GM12878 (cell line): ENCODE measurements around the gene NHLRC4. TPM values are rescaled to one million over a fixed set of nuclear protein-coding genes. Genes with fewer than 3 reads are reported as not detected.

Experiments
- ATAC-seq: fragments of 200-7000 bp; cut with Tn5 transposase; 3 replicates; pipeline ENCODE4 v1.9.1; 2020; ENCODE audit warnings: mild to moderate bottlenecking, moderate library complexity
- BruUV-seq: library from RNA; stranded (reverse); fragments of 400-500 nt; replicated peaks from 2 replicates; lab custom pipeline; 2021; lab: Mats Ljungman, UMichigan
- CTCF ChIA-PET: fragments of 300-600 bp; sonication (Branson Sonifier 250); formaldehyde crosslinking; extraction: SDS; loops from one replicate; lab custom pipeline; 2021; ENCODE audit warnings: inconsistent platforms; lab: Yijun Ruan, JAX
- POLR2A ChIA-PET: fragments of 350-600 bp; formaldehyde crosslinking; extraction: SDS; loops from one replicate; lab custom pipeline; 2021; ENCODE audit warnings: inconsistent platforms; lab: Charles Lee
- RAD21 ChIA-PET: fragments of 300-600 bp; sonication (Branson Sonifier 250); formaldehyde crosslinking; loops from one replicate; lab custom pipeline; 2023; ENCODE audit warnings: antibody characterized with exemption; ENCODE audit not compliant: unreplicated experiment; lab: Charles Lee
- SMC1A ChIA-PET: fragments of 300-600 bp; sonication (Branson Sonifier 250); formaldehyde crosslinking; loops from one replicate; lab custom pipeline; 2023; ENCODE audit not compliant: unreplicated experiment, uncharacterized antibody; lab: Charles Lee
- DNase-seq: peaks from one replicate; pipeline ENCODE4 v3.0.0-alpha.2; 2011; ENCODE audit warnings: low read depth, low spot score
- FAIRE-seq: peaks from 3 replicates; lab custom pipeline; 2011; peaks lifted over from hg19 to GRCh38; lab: Jason Lieb, UNC
- H2AFZ ChIP-seq: 2 replicates; pipeline ENCODE4 v1.6.0; 2011; ENCODE audit warnings: low read depth, low read length, control low read depth; ENCODE audit not compliant: control insufficient read depth
- H3K27ac ChIP-seq: 2 replicates; pipeline ENCODE4 v1.5.1; 2011; ENCODE audit warnings: control low read depth; ENCODE audit not compliant: control insufficient read depth, insufficient read depth
- H3K27me3 ChIP-seq, 2 experiments: replicated peaks in 1 of 2; 2 replicates each; pipeline versions ENCODE4 v1.6.0 to v1.6.1; 2011; ENCODE audit warnings: low read length in 1 of 2; ENCODE audit not compliant: control insufficient read depth in 2 of 2, insufficient read depth in 2 of 2
- H3K36me3 ChIP-seq, 2 experiments: 2 replicates each; pipeline ENCODE4 v1.5.1; 2011; ENCODE audit warnings: low read length in 1 of 2; ENCODE audit not compliant: control insufficient read depth in 2 of 2, insufficient read depth in 2 of 2
- H3K4me1 ChIP-seq: 2 replicates; pipeline ENCODE4 v1.6.1; 2011; ENCODE audit warnings: mild to moderate bottlenecking, low read length, moderate library complexity, mixed read lengths; ENCODE audit not compliant: control insufficient read depth, insufficient read depth
- H3K4me2 ChIP-seq: 2 replicates; pipeline ENCODE4 v1.6.0; 2011; ENCODE audit warnings: control low read depth; ENCODE audit not compliant: control insufficient read depth, insufficient read depth
- H3K4me3 ChIP-seq: fragments of 200-600 bp; sonication (generic); 2 replicates; pipeline ENCODE4 v1.5.1; 2016
- H3K79me2 ChIP-seq: 2 replicates; pipeline ENCODE4 v1.6.0; 2011; ENCODE audit warnings: low read length; ENCODE audit not compliant: control insufficient read depth, insufficient read depth
- H3K9ac ChIP-seq: 2 replicates; pipeline ENCODE4 v1.8.0; 2011; ENCODE audit warnings: low read length, control low read depth, mixed read lengths; ENCODE audit not compliant: control insufficient read depth, insufficient read depth
- H3K9me3 ChIP-seq: replicated peaks from 3 replicates; pipeline ENCODE4 v1.5.1; 2011; ENCODE audit warnings: mild to moderate bottlenecking, low read length; ENCODE audit not compliant: control insufficient read depth, insufficient read depth
- H4K20me1 ChIP-seq: 2 replicates; pipeline ENCODE4 v1.6.0; 2011; ENCODE audit not compliant: control insufficient read depth, insufficient read depth
- BMI1 ChIP-seq: fragments of 450-650 bp; IDR thresholded peaks from 2 replicates; pipeline ENCODE4 v1.6.1; 2016; ENCODE audit warnings: mild to moderate bottlenecking, moderate library complexity, borderline replicate concordance
- CHD1 ChIP-seq: IDR thresholded peaks from 2 replicates; pipeline ENCODE4 v1.6.1; 2012; ENCODE audit warnings: low read depth, low read length, improper control_type of control experiment
- EP300 ChIP-seq, 2 experiments: fragments of 150-350 bp in 1 of 2; IDR thresholded peaks; 2 replicates each; pipeline ENCODE4 v1.6.1; 2011 to 2012; ENCODE audit warnings: low read depth in 2 of 2, low read length in 2 of 2, borderline replicate concordance in 1 of 2, improper control_type of control experiment in 1 of 2, inconsistent platforms in 1 of 2; ENCODE audit not compliant: control insufficient read depth in 1 of 2
- MYB ChIP-seq: fragments of 150-350 bp; IDR thresholded peaks from 2 replicates; pipeline ENCODE4 v1.6.1; 2014; ENCODE audit warnings: mild to moderate bottlenecking, low read depth, low read length, borderline replicate concordance
- NFIC ChIP-seq: IDR thresholded peaks from 2 replicates; pipeline ENCODE4 v1.6.1; 2012; ENCODE audit warnings: low read depth, mild to moderate bottlenecking, inconsistent platforms, low read length, moderate library complexity
- NFYB ChIP-seq: IDR thresholded peaks from 2 replicates; pipeline ENCODE4 v1.6.1; 2011; ENCODE audit warnings: low read depth, mild to moderate bottlenecking, low read length, improper control_type of control experiment, moderate library complexity; ENCODE audit not compliant: insufficient read depth
- NR2F1 ChIP-seq: fragments of 450-650 bp; conservative IDR thresholded peaks from 2 replicates; pipeline ENCODE4 v1.6.1; 2017; ENCODE audit warnings: mild to moderate bottlenecking
- RCOR1 ChIP-seq: conservative IDR thresholded peaks from 2 replicates; pipeline ENCODE4 v1.6.1; 2012; ENCODE audit warnings: low read depth, low read length, improper control_type of control experiment
- RFX5 ChIP-seq: IDR thresholded peaks from 2 replicates; pipeline ENCODE4 v1.6.1; 2011; ENCODE audit warnings: low read depth, low read length, improper control_type of control experiment
- SMARCA5 ChIP-seq: fragments of 450-650 bp; IDR thresholded peaks from 2 replicates; pipeline ENCODE4 v1.6.1; 2017; ENCODE audit warnings: mild to moderate bottlenecking
- ZNF622 ChIP-seq: fragments of 450-650 bp; IDR thresholded peaks from 2 replicates; pipeline ENCODE4 v1.6.1; 2017; ENCODE audit warnings: mild to moderate bottlenecking, inconsistent platforms
- WGBS: methylation state at CpG from one replicate; pipeline ENCODE4 v1.1.6; 2016; ENCODE audit warnings: low lambda C conversion rate; ENCODE audit not compliant: insufficient replicate concordance, insufficient coverage; ENCODE audit errors: missing lambda C conversion rate; 5-methylcytosine and 5-hydroxymethylcytosine counted together
- in situ Hi-C: fragments of 300-500 bp; cut with MboI; formaldehyde crosslinking; loops from 9 replicates; pipeline ENCODE4 v1.14.3; 2018; ENCODE audit warnings: mixed read lengths
- intact Hi-C: fragments of 100-400 bp; cut with micrococcal nuclease; formaldehyde crosslinking; loops from one replicate; pipeline ENCODE4 v1.14.2; 2022; ENCODE audit not compliant: unreplicated experiment
- polyA plus RNA-seq, 11 experiments: library from polyadenylated mRNA; depleted of rRNA in 4 of 11; unstranded in 6 of 11; stranded (reverse) in 5 of 11; fragments of >200 nt; fragmentation: Nextera tagmentation in 4 of 11; fragmentation: Illumina TruSeq in 1 of 11; extraction: Ambion mirVana in 4 of 11; extraction: Trizol in 1 of 11; gene quantifications; 1 replicate in 1 of 11; 2 replicates in 10 of 11; pipeline versions ENCODE4 v1.2.1 to v1.2.3, GENCODE V29; 2011 to 2016; ENCODE audit warnings: inconsistent platforms in 2 of 11, missing spikeins in 2 of 11, low read depth in 1 of 11
- total RNA-seq, 4 experiments: library from RNA; depleted of rRNA in 3 of 4; stranded (reverse); fragments of >200 nt in 3 of 4; fragmentation: Illumina TruSeq in 1 of 4; extraction: Trizol in 1 of 4; gene quantifications; 2 replicates each; pipeline versions ENCODE4 v1.2.1 to v1.2.3, GENCODE V29; 2013 to 2021
- TF ChIP-seq, protein P1 (sequence below): fragments of 450-650 bp; conservative IDR thresholded peaks from 2 replicates; pipeline ENCODE4 v1.6.1; 2017; ENCODE audit warnings: mild to moderate bottlenecking, moderate library complexity

The NHLRC4 gene
- total and polyA plus RNA-seq, 10 of the 15 experiments (the other 5 are each of a cell fraction or from before 2014, with no cell fraction given) = 0.07 to 1.1 (median 0.57) TPM; not detected in 3

GRCh38 chr16:568401-569258 is 1.8 kb downstream of the NHLRC4 start:
- peak overlapping the region; percentile 68 for H3K9ac ChIP-seq
- H2AFZ ChIP-seq = no peak overlapping the region

GRCh38 chr16:569445-570254 is 2.8 kb downstream of the NHLRC4 start, which contains the start of gene PIGQ:
PIGQ (plus strand) TSS chr16:569968; CDS start chr16:574075, 4,107 bp downstream.
- POLR2A ChIA-PET = no interaction called here
- 3% methylated on average over 38 of the region's 87 CpGs for whole genome bisulfite sequencing
- Histone ChIP-seq H3K4me3 (peak within 1 kb of the TSS; percentile 96), H3K4me2 (peak within 1 kb of the TSS; percentile 96), H3K27me3 (no peaks in the 10 kb centered on the region), H4K20me1 (no peaks in the 10 kb centered on the region), H2AFZ (peak within 1 kb of the TSS; percentile 95), H3K9me3 (no peaks in the 10 kb centered on the region), H3K27ac (peak within 1 kb of the TSS; percentile 61), H3K36me3 (no peaks in the 10 kb centered on the region; a peak in 1 of 4 replicates), H3K9ac (peak within 1 kb of the TSS; percentile 82), H3K79me2 (peaks cover 6% of the 10 kb centered on the region), H3K4me1 (peaks cover 19% of the 10 kb centered on the region)
- CTCF ChIA-PET = interaction anchor here (0.6 kb wide), 1 partner anchor 726 kb away, joined by 3 read pairs; no protein-coding TSS in a partner anchor
- FAIRE-seq (no peak), ATAC-seq (peak; percentile 72), DNase-seq (no peak)
- no TSS peak for BruUV-seq
- intact Hi-C loops = loop anchor here (5.0 kb wide), 1 partner anchor 42 kb away; the partner anchor contains the start of gene CAPN15
- SMC1A ChIA-PET = no interaction called here
- in situ Hi-C loops = loop anchor here (5.0 kb wide), 1 partner anchor 37 kb away; no protein-coding TSS in a partner anchor
- RAD21 ChIA-PET = no interaction called here
- TF ChIP-seq NFYB (no peak), RFX5 (no peak), NR2F1 (0 out of 2 replicates have a peak, but pooled peaks have one; percentile 23), ZNF622 (no peak), EP300 (IDR thresholded peaks at IDR 0.05; ENCODE audit: borderline replicate concordance in 1 of 2, control insufficient read depth in 1 of 2, low read depth in 2 of 2, low read length in 2 of 2) (no peak), SMARCA5 (0 out of 2 replicates have a peak, but pooled peaks have one; percentile 39), CHD1 (no peak), RCOR1 (no peak), NFIC (no peak), MYB (no peak)
- TF ChIP-seq, protein P1, sequence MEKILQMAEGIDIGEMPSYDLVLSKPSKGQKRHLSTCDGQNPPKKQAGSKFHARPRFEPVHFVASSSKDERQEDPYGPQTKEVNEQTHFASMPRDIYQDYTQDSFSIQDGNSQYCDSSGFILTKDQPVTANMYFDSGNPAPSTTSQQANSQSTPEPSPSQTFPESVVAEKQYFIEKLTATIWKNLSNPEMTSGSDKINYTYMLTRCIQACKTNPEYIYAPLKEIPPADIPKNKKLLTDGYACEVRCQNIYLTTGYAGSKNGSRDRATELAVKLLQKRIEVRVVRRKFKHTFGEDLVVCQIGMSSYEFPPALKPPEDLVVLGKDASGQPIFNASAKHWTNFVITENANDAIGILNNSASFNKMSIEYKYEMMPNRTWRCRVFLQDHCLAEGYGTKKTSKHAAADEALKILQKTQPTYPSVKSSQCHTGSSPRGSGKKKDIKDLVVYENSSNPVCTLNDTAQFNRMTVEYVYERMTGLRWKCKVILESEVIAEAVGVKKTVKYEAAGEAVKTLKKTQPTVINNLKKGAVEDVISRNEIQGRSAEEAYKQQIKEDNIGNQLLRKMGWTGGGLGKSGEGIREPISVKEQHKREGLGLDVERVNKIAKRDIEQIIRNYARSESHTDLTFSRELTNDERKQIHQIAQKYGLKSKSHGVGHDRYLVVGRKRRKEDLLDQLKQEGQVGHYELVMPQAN = peak; percentile 76

More at GRCh38 chr16:568401-569258, 1.8 kb downstream of the NHLRC4 start:
- Histone ChIP-seq H3K4me2 (peak overlapping the region; percentile 96), H3K4me3 (peak overlapping the region; percentile 78), H3K4me1 (peaks cover 19% of the 10 kb centered on the region), H3K9me3 (no peaks in the 10 kb centered on the region), H4K20me1 (no peaks in the 10 kb centered on the region), H3K27me3 (no peaks in the 10 kb centered on the region), H3K36me3 (no peaks in the 10 kb centered on the region), H3K79me2 (peaks cover 6% of the 10 kb centered on the region), H3K27ac (no peak overlapping the region; the same call in 1 of the 2 replicates)
- POLR2A ChIA-PET = no interaction called here
- intact Hi-C loops = loop anchor here (5.0 kb wide), 1 partner anchor 41 kb away; the partner anchor contains the start of gene CAPN15
- TF ChIP-seq BMI1 = no peak
- RAD21 ChIA-PET = no interaction called here
- 77% methylated on average over 9 of the region's 11 CpGs for WGBS
- no TSS peak for BruUV-seq
- ATAC-seq = no peak
- SMC1A ChIA-PET = no interaction called here
- CTCF ChIA-PET = interaction anchor here (0.6 kb wide), 1 partner anchor 727 kb away, joined by 3 read pairs; no protein-coding TSS in a partner anchor
- DNase-seq = no peak
- no peak for FAIRE-seq
- in situ Hi-C loops = loop anchor here (5.0 kb wide), 1 partner anchor 36 kb away; no protein-coding TSS in a partner anchor
